Measurements from ENCODE around the gene MED29. TPM values are rescaled to one million over a fixed set of nuclear protein-coding genes. Genes with fewer than 3 reads are reported as not detected.

Gene MED29
- total and polyA plus RNA-seq, 2 of the 13 experiments (the other 11 are each of a cell fraction or from before 2014, with no cell fraction given): 14.0 to 19.7 TPM

GRCh38 chr19:39398297-39398864 is 7.2 kb downstream of the MED29 start (continued):
- TF ChIP-seq MEIS1 (CRISPR knock-in tag; IDR thresholded peaks at IDR 0.05; ENCODE audit: borderline replicate concordance): peak; percentile 81
- TF ChIP-seq KDM2A (CRISPR knock-in tag; IDR thresholded peaks at IDR 0.05; ENCODE audit: borderline replicate concordance, low read depth): 0 out of 2 replicates have a peak, but pooled peaks have one; percentile 12
- peak; percentile 33 for TF ChIP-seq RBM22 (optimal IDR thresholded peaks at IDR 0.05; ENCODE audit: low read length)
- no peak for TF ChIP-seq SRSF9 (IDR thresholded peaks at IDR 0.05; ENCODE audit: borderline replicate concordance, insufficient read depth, low read depth, low read length, poor library complexity, severe bottlenecking)
- TF ChIP-seq ZNF883 (CRISPR knock-in tag; IDR thresholded peaks at IDR 0.05; ENCODE audit: not compliant biosample characterization): no peak
- TF ChIP-seq SKIL (CRISPR knock-in tag; IDR thresholded peaks at IDR 0.05; ENCODE audit: borderline replicate concordance): no peak
- no peak for TF ChIP-seq ZNF567 (CRISPR knock-in tag; IDR thresholded peaks at IDR 0.05; ENCODE audit: borderline replicate concordance)
- no peak for TF ChIP-seq TCF12 (IDR thresholded peaks at IDR 0.05)
- TF ChIP-seq TCF12 (CRISPR knock-in tag; IDR thresholded peaks at IDR 0.05): no peak
- no peak for TF ChIP-seq MAFK (conservative IDR thresholded peaks at IDR 0.05 in 1 of 2, IDR thresholded peaks at IDR 0.05 in 1 of 2; ENCODE audit: low read length in 2 of 2)
- TF ChIP-seq NCOA1 (CRISPR knock-in tag; IDR thresholded peaks at IDR 0.05): no peak
- no peak for TF ChIP-seq NR2F2 (IDR thresholded peaks at IDR 0.05; ENCODE audit: borderline replicate concordance, low read depth)
- TF ChIP-seq CERS6 (CRISPR knock-in tag; IDR thresholded peaks at IDR 0.05): no peak
- no peak for TF ChIP-seq JARID2 (CRISPR knock-in tag; IDR thresholded peaks at IDR 0.05; ENCODE audit: insufficient replicate concordance)
- TF ChIP-seq ZNF10 (CRISPR knock-in tag; IDR thresholded peaks at IDR 0.05; ENCODE audit: borderline replicate concordance, low read depth): no peak
- no peak for TF ChIP-seq ZNF816 (CRISPR knock-in tag; IDR thresholded peaks at IDR 0.05; ENCODE audit: borderline replicate concordance)
- no peak for TF ChIP-seq CHD2 (IDR thresholded peaks at IDR 0.05; ENCODE audit: low read depth, low read length)
- no peak; the same call in 1 of the 2 replicates for TF ChIP-seq UBTF (CRISPR knock-in tag; IDR thresholded peaks at IDR 0.05)
- no peak for TF ChIP-seq MEIS2 (CRISPR knock-in tag; IDR thresholded peaks at IDR 0.05)
- no peak for TF ChIP-seq THRA (CRISPR knock-in tag; IDR thresholded peaks at IDR 0.05; ENCODE audit: borderline replicate concordance)
- no peak; the same call in 1 of the 2 replicates for TF ChIP-seq ZNF691 (CRISPR knock-in tag; IDR thresholded peaks at IDR 0.05; ENCODE audit: borderline replicate concordance, low read depth)
- no peak for TF ChIP-seq ZNF644 (CRISPR knock-in tag; IDR thresholded peaks at IDR 0.05; ENCODE audit: low read depth)

Measured in HepG2 (cell line).